NCI-H524 treated with DMSO at 0.1 percent for 48 hours (cell line): ENCODE results near the gene DISC1.
"Not testable (repeated sequence)": the region's sequence is repeated elsewhere in the genome, so short reads cannot be mapped to it uniquely, and the experiment has no call there.

Experiments
- DNase-seq: peaks from one replicate; lab custom pipeline; 2025; lab: John Stamatoyannopoulos, UW

DISC1 gene

GRCh38 chr1:231667896-231668506 lies 41.4 kb downstream of the DISC1 start:
- DNase-seq: no peak

- DNase-seq: no peak
These were observed 42.2 kb downstream of the DISC1 start for GRCh38 chr1:231668826-231669225.

- not testable (repeated sequence) for DNase-seq
These were observed 43.5 kb downstream of the DISC1 start for GRCh38 chr1:231669864-231670621.

GRCh38 chr1:231670755-231671154 lies 44.2 kb downstream of the DISC1 start:
- DNase-seq: no peak

- no peak for DNase-seq
These were observed 48.0 kb downstream of the DISC1 start for GRCh38 chr1:231674575-231674974.

GRCh38 chr1:231676487-231676886 lies 49.9 kb downstream of the DISC1 start:
- no peak for DNase-seq

- DNase-seq: no peak
These were observed 50.9 kb downstream of the DISC1 start for GRCh38 chr1:231677442-231677841.

GRCh38 chr1:231678011-231678432 lies 51.4 kb downstream of the DISC1 start:
- DNase-seq: no peak

- DNase-seq: peak; percentile 83
These were observed 52.5 kb downstream of the DISC1 start for GRCh38 chr1:231679109-231679508.

GRCh38 chr1:231681006-231681405 lies 54.4 kb downstream of the DISC1 start:
- peak; percentile 89 for DNase-seq

GRCh38 chr1:231682779-231683178 lies 56.2 kb downstream of the DISC1 start:
- DNase-seq: no peak

GRCh38 chr1:231683439-231684165 lies 57.0 kb downstream of the DISC1 start:
- DNase-seq: no peak

GRCh38 chr1:231684356-231685244 lies 58.0 kb downstream of the DISC1 start:
- DNase-seq: no peak

- no peak for DNase-seq
These were observed 59.8 kb downstream of the DISC1 start for GRCh38 chr1:231686384-231686783.

GRCh38 chr1:231688989-231689388 lies 62.4 kb downstream of the DISC1 start:
- DNase-seq: no peak

- DNase-seq: no peak
These were observed 63.5 kb downstream of the DISC1 start for GRCh38 chr1:231690059-231690458.

GRCh38 chr1:231691618-231692259 lies 65.1 kb downstream of the DISC1 start:
- DNase-seq: no peak

GRCh38 chr1:231693361-231694074 lies 66.9 kb downstream of the DISC1 start:
- DNase-seq: peak; percentile 61

GRCh38 chr1:231694075-231694431 lies 67.5 kb downstream of the DISC1 start:
- peak; percentile 79 for DNase-seq

- no peak for DNase-seq
These were observed 68.0 kb downstream of the DISC1 start for GRCh38 chr1:231694465-231695077.
